Gastroesophageal sphincter (tissue), 3 donors: ENCODE measurements around the gene ABHD6.
"Not testable (repeated sequence)": the region's sequence is repeated elsewhere in the genome, so short reads cannot be mapped to it uniquely, and the experiment has no call there.

ENCODE experiments used
- EP300 ChIP-seq: sonication (generic); formaldehyde crosslinking; IDR thresholded peaks from one replicate; pipeline ENCODE4 v1.6.1; 2017; ENCODE audit warnings: antibody characterized with exemption, mild to moderate bottlenecking
- POLR2A ChIP-seq, 2 donors: fragments of 450-650 bp; IDR thresholded peaks; one replicate each; pipeline ENCODE4 v1.6.1; 2017; ENCODE audit warnings: antibody characterized with exemption in 2 of 2, mild to moderate bottlenecking in 2 of 2, moderate library complexity in 1 of 2
- POLR2AphosphoS5 ChIP-seq: sonication (generic); formaldehyde crosslinking; IDR thresholded peaks from one replicate; pipeline ENCODE4 v1.6.1; 2017; ENCODE audit warnings: antibody characterized with exemption
- TF ChIP-seq, protein P1 (sequence below), 4 experiments: fragments of 200-600 bp in 2 of 4; fragments of 450-650 bp in 2 of 4; sonication (generic) in 1 of 4; IDR thresholded peaks; one replicate each; pipeline ENCODE4 v1.5.1; 2017 to 2019; ENCODE audit warnings: antibody characterized with exemption in 4 of 4, mild to moderate bottlenecking in 2 of 4, moderate library complexity in 2 of 4

DNA sequence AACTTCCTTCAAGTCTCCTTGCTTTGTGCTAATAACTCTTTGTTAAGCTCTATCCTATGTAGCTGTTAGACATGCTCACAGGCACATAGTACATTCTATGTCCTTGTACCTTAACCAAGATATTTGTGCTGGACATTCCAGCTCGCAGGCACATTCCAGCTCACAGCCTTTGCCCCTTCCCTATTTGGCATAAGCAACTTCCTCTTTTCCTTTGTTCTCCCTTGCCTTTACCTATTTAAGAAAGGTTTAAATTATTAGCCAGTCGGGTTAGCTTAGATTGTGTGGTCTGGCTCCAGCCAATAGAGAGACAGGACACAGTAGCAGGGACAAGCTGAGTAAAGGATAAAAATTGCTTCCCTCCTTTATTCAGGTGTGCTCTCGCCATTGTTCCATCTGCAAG, 36.1 kb upstream of the ABHD6 start:
- TF ChIP-seq, protein P1, sequence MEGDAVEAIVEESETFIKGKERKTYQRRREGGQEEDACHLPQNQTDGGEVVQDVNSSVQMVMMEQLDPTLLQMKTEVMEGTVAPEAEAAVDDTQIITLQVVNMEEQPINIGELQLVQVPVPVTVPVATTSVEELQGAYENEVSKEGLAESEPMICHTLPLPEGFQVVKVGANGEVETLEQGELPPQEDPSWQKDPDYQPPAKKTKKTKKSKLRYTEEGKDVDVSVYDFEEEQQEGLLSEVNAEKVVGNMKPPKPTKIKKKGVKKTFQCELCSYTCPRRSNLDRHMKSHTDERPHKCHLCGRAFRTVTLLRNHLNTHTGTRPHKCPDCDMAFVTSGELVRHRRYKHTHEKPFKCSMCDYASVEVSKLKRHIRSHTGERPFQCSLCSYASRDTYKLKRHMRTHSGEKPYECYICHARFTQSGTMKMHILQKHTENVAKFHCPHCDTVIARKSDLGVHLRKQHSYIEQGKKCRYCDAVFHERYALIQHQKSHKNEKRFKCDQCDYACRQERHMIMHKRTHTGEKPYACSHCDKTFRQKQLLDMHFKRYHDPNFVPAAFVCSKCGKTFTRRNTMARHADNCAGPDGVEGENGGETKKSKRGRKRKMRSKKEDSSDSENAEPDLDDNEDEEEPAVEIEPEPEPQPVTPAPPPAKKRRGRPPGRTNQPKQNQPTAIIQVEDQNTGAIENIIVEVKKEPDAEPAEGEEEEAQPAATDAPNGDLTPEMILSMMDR (IDR thresholded peaks at IDR 0.05), result not testable (repeated sequence)
- TF ChIP-seq POLR2A (IDR thresholded peaks at IDR 0.05); EP300; POLR2AphosphoS5: not testable (repeated sequence)
